Mucosa of descending colon (tissue), 3 donors: Measurements from ENCODE around the gene TMEM150C. TPM values are rescaled to one million over a fixed set of nuclear protein-coding genes. Genes with fewer than 3 reads are reported as not detected.

ENCODE experiments used
- ATAC-seq: fragments of 200-7000 bp; cut with Tn5 transposase; one replicate; pipeline ENCODE4 v1.9.1; 2020; ENCODE audit warnings: mild to moderate bottlenecking, moderate library complexity
- DNase-seq, 3 donors: peaks; one replicate each; pipeline ENCODE4 v3.0.0-alpha.2; 2020
- H3K36me3 ChIP-seq: fragments of 200-600 bp; one replicate; pipeline ENCODE4 v1.8.0; 2021; ENCODE audit warnings: low read depth, mild to moderate bottlenecking
- H3K4me1 ChIP-seq: fragments of 200-600 bp; one replicate; pipeline ENCODE4 v1.8.0; 2021; ENCODE audit warnings: low read depth, mild to moderate bottlenecking
- H3K4me3 ChIP-seq: fragments of 200-600 bp; one replicate; pipeline ENCODE4 v1.8.0; 2021; ENCODE audit warnings: mild to moderate bottlenecking
- H3K9me3 ChIP-seq: fragments of 200-600 bp; one replicate; pipeline ENCODE4 v1.8.0; 2021; ENCODE audit warnings: mild to moderate bottlenecking
- CTCF ChIP-seq: fragments of 200-600 bp; IDR thresholded peaks from one replicate; pipeline ENCODE4 v1.8.0; 2022; ENCODE audit warnings: antibody characterized with exemption, mild to moderate bottlenecking
- intact Hi-C, 2 donors: fragments of 100-400 bp; cut with DNase I in 1 of 2; cut with micrococcal nuclease in 1 of 2; formaldehyde crosslinking; loops; one replicate each; pipeline versions ENCODE4 v1.11.0 to v1.11.1; 2022; cut with DNase I, micrococcal nuclease
- total RNA-seq, 3 donors: library from RNA; stranded (reverse); fragmentation: NEBNext Ultra II Directional in 2 of 3; extraction: Animal tissue kit (Norgen Biotek cat#: 25700) in 2 of 3; gene quantifications; one replicate each; pipeline versions ENCODE4 v1.2.1 to v1.2.4, GENCODE V29; 2021 to 2023
- donor health status: DM: no; HTN: no; CAD: no; lungs with moderate emphysema.
- donor health status: DM: no; HTN: no; CAD: no.
- donor health status: DM: no; HTN: yes; CAD: no.

TMEM150C gene
- total RNA-seq, 3 donors from 2014 or later = 1.6 to 9.4 (median 3.4) TPM

DNA sequence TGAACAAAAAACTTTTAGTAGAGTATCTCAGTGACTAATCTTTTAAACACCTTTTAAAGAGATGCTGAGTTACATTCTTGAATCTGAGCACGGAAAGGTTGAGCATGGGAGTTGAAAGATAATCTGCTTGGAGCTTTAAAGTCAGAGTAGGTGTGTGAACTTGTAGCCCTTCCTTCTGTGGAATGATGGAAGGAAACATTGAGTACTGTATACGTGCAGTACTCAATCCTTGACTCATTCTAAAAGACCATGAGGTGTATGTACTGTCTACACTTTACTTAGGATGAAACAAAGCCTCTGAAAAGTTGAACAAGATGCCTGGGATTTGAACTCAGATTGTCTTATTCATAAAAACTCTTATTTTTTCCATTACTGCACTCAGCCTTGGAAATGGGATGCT, 128.0 kb downstream of the TMEM150C start:
- Histone ChIP-seq H3K9me3 (no peaks in the 10 kb centered on the region), H3K36me3 (no peaks in the 10 kb centered on the region), H3K4me1 (peaks cover 7% of the 10 kb centered on the region), H3K4me3 (no peak overlapping the region)
- TF ChIP-seq CTCF = no peak
- intact Hi-C loops = no loop called here
- no peak for DNase-seq
- ATAC-seq = no peak

Other genes starting within 250 kb of the TMEM150C start
- 100 to 1,000 TPM; 120 to 176 (median 172) TPM for gene HNRNPD, start 188.0 kb downstream of the TMEM150C start, total RNA-seq
- gene HNRNPDL, start 131.5 kb downstream of the TMEM150C start, total RNA-seq = 100 to 1,000 TPM in 2 of 3 donors, 10 to 100 TPM in 1; 84.1 to 186 (median 107) TPM
- gene ENOPH1, start 131.4 kb downstream of the TMEM150C start, total RNA-seq = 10 to 100 TPM; 15.6 to 22.7 (median 19.9) TPM
- gene SCD5, start 236.8 kb upstream of the TMEM150C start, total RNA-seq = 10 to 100 TPM in 1 of 3 donors, 1 to 10 TPM in 2; 1.5 to 19.9 (median 2.8) TPM